IPS-NIHi11 (cell line): ENCODE measurements around the gene PRKACB.
A peak's percentile ranks its signal among the peaks of the same experiment; 100 is the strongest.
"Not testable (repeated sequence)": the region's sequence is repeated elsewhere in the genome, so short reads cannot be mapped to it uniquely, and the experiment has no call there.

Source experiments
- DNase-seq: peaks from one replicate; pipeline ENCODE4 v3.0.0; 2012; ENCODE audit warnings: mixed read lengths, low spot score

The PRKACB gene

DNA sequence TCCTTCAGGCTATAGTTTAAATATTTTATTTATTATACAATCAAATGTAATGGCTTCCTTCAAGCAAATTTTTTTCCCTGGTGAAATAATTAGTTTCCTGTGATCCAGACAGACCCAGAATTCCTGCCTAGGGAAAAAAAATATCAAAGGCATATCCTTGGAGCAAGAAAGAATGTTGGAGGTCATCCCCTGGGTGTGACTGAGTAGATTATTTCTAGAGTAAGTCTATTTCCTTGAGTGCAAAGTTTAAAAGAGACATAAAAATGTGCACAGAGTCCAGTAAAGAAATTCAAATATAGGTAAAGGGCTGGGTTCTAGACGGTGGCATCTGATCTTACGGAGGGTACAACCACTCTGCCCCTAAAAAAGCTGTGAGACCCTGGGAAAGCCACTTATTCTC lies 125.2 kb downstream of the PRKACB start:
- DNase-seq, result no peak

- DNase-seq, result peak; percentile 21
Observed at GRCh38 chr1:84271441-84272151, 127.5 kb downstream of the PRKACB start.

DNA sequence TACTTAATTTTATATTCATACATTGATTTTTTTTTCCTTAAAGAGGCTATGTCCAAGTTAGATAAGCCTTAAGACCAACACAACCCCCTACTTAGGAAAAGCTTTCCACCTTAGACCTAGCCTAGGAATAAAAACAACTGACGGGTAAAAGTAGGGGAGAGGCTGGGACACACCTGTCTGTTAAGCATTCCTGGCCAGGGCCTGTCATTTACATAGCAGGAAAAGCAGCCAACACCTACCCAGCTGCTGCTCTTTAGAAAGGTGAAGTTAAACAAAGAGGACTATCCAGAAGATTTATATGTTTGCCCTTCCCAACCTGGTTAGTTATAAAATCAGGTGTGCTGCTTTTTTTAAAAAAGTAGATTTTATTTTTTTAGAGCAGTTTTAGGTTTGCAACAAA lies 128.3 kb downstream of the PRKACB start:
- DNase-seq, result peak; percentile 55

DNA sequence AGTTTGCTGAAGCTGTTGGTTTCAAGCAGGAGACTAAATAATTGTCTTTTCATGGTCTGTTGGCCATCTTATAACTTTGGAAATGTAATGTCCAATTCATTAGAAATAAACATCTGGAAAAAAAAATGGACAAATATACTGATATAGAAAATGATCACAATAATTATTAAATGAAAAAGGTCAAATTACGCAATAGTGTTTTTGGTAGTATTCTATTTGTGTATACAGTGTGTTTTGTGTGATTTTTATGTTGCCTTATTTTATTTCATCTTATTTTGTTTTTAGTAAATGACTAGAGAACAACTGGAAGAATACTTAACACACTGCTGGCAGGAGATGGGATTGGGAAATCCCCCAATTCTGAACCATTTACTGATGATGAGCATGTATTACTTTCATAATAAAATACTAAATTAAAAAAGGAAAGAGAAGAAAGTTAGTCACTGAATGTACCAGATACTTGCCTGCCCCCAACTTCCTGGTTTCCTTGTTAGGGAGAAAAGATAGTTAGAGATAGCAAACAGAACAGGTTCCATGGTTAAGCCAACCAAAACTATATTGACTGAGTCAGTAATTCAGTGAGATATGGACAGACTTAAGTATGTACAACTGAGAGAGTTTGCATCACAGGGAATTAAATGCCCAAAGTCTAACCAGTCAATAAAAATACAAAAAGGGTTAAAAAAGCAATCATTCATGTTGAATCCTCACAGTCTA lies 133.4 kb downstream of the PRKACB start:
- no peak for DNase-seq

- DNase-seq, result no peak
Observed at GRCh38 chr1:84278905-84279304, 134.8 kb downstream of the PRKACB start.

DNA sequence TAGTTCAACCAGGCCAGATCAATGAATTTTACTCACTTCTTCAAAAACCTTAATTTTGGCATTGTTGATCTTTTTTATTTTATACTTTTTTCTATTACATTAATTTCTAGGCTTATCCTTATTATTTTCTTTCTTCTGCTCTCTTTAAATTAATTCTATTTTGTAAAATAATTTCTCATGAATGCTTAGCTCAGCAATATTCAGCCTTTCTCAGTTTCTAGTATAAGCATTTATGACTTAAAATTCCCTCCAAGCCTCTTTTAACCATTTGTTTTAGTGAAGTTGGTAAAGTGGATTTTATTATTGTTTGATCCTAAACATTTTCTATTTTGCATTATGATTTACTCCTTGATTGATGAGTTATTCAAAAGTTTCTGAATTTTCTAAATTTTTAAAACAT lies 136.8 kb downstream of the PRKACB start:
- no peak for DNase-seq

DNA sequence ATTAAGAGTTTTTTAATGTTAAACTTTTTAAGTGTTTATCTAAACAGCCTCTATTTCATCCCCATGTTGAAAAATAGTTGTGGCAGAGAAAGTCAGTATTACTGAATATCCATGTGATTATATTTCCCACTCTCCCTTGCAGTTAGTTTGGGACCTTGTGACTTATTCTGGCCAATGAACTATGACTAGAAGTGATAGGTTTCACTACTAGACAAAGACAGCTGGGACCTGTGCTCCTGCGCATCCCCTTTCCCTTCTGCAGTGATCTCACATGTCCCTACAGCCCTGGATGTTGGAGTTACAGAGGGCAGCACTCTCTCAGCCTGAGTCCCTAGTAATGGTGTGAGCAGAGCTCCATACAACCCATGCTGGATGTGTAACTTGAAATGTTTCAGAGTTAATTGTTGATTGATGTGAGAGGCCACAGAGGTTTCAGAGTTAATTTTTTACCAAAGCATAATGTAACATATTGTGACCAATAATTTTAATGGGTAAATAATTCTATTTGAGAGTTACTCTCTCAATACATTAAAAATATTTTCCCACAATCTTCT lies 138.8 kb downstream of the PRKACB start:
- DNase-seq, result no peak

- DNase-seq, result no peak
Observed at GRCh38 chr1:84283381-84283780, 139.3 kb downstream of the PRKACB start.

DNA sequence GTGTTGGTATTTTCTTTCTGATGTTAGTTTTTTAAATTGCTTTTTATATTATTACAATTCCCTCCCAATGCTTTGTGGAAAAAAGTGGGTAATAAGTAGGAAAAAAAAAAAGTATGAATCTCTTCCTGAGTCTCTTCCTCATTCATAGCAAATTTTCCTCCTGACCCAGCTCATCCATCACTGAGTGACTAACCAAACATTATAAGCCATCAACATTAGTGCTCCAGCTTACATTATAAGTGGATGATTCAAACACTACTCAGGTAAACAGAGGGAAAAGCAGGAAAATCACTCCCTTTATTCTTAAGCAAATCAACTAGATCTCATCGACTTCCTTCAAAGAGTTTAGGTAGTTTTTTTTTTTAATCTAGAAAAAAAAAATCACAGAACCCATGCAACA lies 142.0 kb downstream of the PRKACB start:
- no peak for DNase-seq

DNA sequence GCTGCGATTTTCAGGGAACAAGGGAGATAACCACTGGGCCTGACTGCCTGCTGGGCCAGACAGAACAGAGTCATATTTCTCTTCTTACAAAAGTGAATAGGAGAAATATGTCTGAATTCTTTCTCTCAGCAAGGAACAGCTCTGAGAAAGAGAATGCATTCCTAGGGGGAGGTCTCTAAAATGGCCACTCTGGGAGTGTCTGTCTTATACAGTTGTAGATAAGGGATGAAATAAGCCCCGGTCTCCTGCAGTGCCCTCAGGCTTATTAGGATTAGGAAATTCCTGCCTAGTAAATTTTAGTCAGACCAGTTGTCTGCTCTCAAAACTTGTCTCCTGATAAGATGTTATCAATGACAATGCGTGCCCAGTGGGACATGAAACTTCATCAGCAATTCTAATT lies 143.3 kb downstream of the PRKACB start:
- not testable (repeated sequence) for DNase-seq
